Upper lobe of right lung (tissue), 1 donor: Measurements from ENCODE around the gene PTBP2. TPM values are rescaled to one million over a fixed set of nuclear protein-coding genes. Genes with fewer than 3 reads are reported as not detected.

Experiments
- ATAC-seq: fragments of 200-7000 bp; cut with Tn5 transposase; one replicate; pipeline ENCODE4 v1.9.1; 2020; ENCODE audit warnings: mild to moderate bottlenecking, moderate library complexity
- DNase-seq: peaks from one replicate; pipeline ENCODE4 v3.0.0-alpha.2; 2020
- H3K27ac ChIP-seq: fragments of 200-600 bp; one replicate; pipeline ENCODE4 v1.8.0; 2022
- H3K27me3 ChIP-seq: fragments of 200-600 bp; one replicate; pipeline ENCODE4 v1.8.0; 2022; ENCODE audit warnings: mild to moderate bottlenecking
- H3K36me3 ChIP-seq: fragments of 200-600 bp; one replicate; pipeline ENCODE4 v1.8.0; 2022
- H3K4me1 ChIP-seq: fragments of 200-600 bp; one replicate; pipeline ENCODE4 v1.8.0; 2022
- H3K4me3 ChIP-seq: fragments of 200-600 bp; one replicate; pipeline ENCODE4 v1.8.0; 2022; ENCODE audit warnings: mild to moderate bottlenecking
- H3K9me3 ChIP-seq: fragments of 200-600 bp; one replicate; pipeline ENCODE4 v1.8.0; 2022
- intact Hi-C: fragments of 100-400 bp; cut with DNase I; formaldehyde crosslinking; loops from one replicate; pipeline ENCODE4 v1.11.0; 2022
- total RNA-seq: library from RNA; stranded (reverse); fragmentation: NEBNext Ultra II Directional; extraction: Animal tissue kit (Norgen Biotek cat#: 25700); gene quantifications from one replicate; pipeline ENCODE4 v1.2.1, GENCODE V29; 2021
- TF ChIP-seq, protein P1 (sequence below): fragments of 200-600 bp; IDR thresholded peaks from one replicate; pipeline ENCODE4 v1.8.0; 2022; ENCODE audit warnings: antibody characterized with exemption
- donor health status: DM: no; HTN: yes; CAD: no; lungs with severe emphysema.

Gene PTBP2
- total RNA-seq, 1 donor from 2014 or later, result 14.7 TPM

DNA sequence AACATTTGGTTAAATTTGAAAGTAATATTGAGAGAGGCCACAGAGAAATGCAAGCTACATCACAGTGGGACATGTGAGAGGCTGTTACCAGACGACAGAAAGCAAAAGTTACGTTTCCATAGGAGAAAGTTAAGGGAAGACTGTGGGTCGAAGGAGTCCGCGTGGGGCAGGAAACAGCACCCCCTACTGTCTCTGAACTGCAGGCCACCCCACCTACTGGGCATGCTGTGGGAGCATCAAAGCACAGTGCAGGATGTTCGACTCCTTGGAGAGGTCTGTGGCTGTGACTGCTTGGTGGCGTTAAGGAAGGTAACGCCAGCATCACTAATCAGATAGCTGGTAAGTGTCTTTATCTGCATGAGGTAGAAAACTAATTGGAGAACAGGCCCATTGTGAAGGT is 123.9 kb downstream of the PTBP2 start:
- no peak for DNase-seq
- H3K27ac ChIP-seq, result no peak overlapping the region
- no peak overlapping the region for H3K4me3 ChIP-seq
- TF ChIP-seq, protein P1, sequence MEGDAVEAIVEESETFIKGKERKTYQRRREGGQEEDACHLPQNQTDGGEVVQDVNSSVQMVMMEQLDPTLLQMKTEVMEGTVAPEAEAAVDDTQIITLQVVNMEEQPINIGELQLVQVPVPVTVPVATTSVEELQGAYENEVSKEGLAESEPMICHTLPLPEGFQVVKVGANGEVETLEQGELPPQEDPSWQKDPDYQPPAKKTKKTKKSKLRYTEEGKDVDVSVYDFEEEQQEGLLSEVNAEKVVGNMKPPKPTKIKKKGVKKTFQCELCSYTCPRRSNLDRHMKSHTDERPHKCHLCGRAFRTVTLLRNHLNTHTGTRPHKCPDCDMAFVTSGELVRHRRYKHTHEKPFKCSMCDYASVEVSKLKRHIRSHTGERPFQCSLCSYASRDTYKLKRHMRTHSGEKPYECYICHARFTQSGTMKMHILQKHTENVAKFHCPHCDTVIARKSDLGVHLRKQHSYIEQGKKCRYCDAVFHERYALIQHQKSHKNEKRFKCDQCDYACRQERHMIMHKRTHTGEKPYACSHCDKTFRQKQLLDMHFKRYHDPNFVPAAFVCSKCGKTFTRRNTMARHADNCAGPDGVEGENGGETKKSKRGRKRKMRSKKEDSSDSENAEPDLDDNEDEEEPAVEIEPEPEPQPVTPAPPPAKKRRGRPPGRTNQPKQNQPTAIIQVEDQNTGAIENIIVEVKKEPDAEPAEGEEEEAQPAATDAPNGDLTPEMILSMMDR, result peak; percentile 52
- peak; percentile 89 for ATAC-seq
- intact Hi-C loops, result no loop called here
- H3K9me3 ChIP-seq, result no peaks in the 10 kb centered on the region
- H3K36me3 ChIP-seq, result no peaks in the 10 kb centered on the region
- no peaks in the 10 kb centered on the region for H3K27me3 ChIP-seq
- H3K4me1 ChIP-seq, result no peaks in the 10 kb centered on the region

DNA sequence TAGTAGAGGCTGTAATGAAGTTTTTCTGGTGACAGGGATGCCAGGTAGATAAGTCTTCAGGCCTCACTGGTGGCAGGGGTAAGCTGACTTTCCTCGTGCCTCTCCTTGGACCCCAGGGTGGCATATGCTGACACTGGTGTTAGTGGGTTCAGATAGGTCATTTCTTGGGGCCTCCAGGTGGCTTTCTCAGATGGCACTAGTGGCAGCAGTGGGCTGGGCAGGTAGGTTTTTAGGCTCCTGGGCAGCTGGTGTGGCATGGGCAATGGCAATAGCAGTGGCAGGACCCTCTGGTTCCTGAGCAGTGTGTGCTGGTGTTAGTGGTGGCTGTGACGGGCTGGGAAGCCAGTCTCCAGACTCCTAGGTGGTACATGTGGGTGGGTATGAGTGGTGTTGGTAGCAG is 140.3 kb downstream of the PTBP2 start:
- TF ChIP-seq, protein P1, result no peak
- H3K4me1 ChIP-seq, result no peaks in the 10 kb centered on the region
- no peaks in the 10 kb centered on the region for H3K9me3 ChIP-seq
- no peak for ATAC-seq
- no peak overlapping the region for H3K27ac ChIP-seq
- no peaks in the 10 kb centered on the region for H3K27me3 ChIP-seq
- no peaks in the 10 kb centered on the region for H3K36me3 ChIP-seq
- no peak overlapping the region for H3K4me3 ChIP-seq
- DNase-seq, result no peak
- intact Hi-C loops, result no loop called here

DNA sequence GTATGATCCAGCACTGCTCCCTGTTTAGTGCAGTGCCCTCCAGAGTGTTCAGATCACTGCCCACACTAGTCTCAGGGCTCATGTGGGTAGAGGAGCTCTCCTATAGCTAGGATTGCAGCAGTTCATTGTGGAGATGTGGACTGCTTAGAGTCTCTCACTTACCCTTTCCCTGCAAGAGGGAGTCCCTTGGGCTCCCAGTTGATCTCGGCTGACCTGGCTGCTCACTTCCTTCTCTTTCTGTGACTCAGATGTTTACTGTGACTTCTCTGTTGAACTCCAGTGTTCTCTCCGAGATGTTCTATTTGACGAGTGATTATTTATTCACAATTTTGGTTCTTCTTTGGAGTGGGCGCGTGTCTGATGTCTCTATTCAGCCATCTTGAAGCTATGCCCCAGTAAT is 141.9 kb downstream of the PTBP2 start:
- Histone ChIP-seq H3K36me3 (no peaks in the 10 kb centered on the region), H3K4me3 (no peak overlapping the region), H3K27me3 (no peaks in the 10 kb centered on the region), H3K4me1 (no peaks in the 10 kb centered on the region), H3K27ac (no peak overlapping the region), H3K9me3 (no peaks in the 10 kb centered on the region)
- DNase-seq (no peak), ATAC-seq (peak; percentile 19)
- intact Hi-C loops, result no loop called here
- TF ChIP-seq, protein P1, result no peak
